HEK293 (cell line): ENCODE data around the gene KCNT1.

ENCODE experiments used
- CTCF ChIP-seq: fragments of 450-650 bp; formaldehyde crosslinking; IDR thresholded peaks from 2 replicates; pipeline ENCODE4 v1.5.1; 2016; ENCODE audit warnings: missing biosample characterization, missing genetic modification characterization
- PATZ1 ChIP-seq: fragments of 450-650 bp; formaldehyde crosslinking; IDR thresholded peaks from 2 replicates; pipeline ENCODE4 v1.5.1; 2016; ENCODE audit warnings: missing biosample characterization, missing genetic modification characterization
- PRDM1 ChIP-seq: fragments of 450-650 bp; formaldehyde crosslinking; IDR thresholded peaks from 2 replicates; pipeline ENCODE4; 2016; ENCODE audit warnings: missing biosample characterization, missing genetic modification characterization
- ZFP41 ChIP-seq: fragments of 450-650 bp; formaldehyde crosslinking; IDR thresholded peaks from 2 replicates; pipeline ENCODE4 v1.5.1; 2016; ENCODE audit warnings: missing biosample characterization, missing genetic modification characterization, borderline replicate concordance
- ZNF133 ChIP-seq: fragments of 450-650 bp; formaldehyde crosslinking; IDR thresholded peaks from 2 replicates; pipeline ENCODE4 v1.5.1; 2016; ENCODE audit warnings: missing biosample characterization, missing genetic modification characterization
- ZNF350 ChIP-seq: fragments of 450-650 bp; formaldehyde crosslinking; IDR thresholded peaks from 2 replicates; pipeline ENCODE4 v1.5.0; 2017; ENCODE audit warnings: missing biosample characterization, mild to moderate bottlenecking, missing genetic modification characterization
- ZNF530 ChIP-seq: fragments of 450-650 bp; formaldehyde crosslinking; IDR thresholded peaks from 2 replicates; pipeline ENCODE4 v1.5.1; 2016; ENCODE audit warnings: low read depth, missing biosample characterization, missing genetic modification characterization
- ZNF544 ChIP-seq: fragments of 450-650 bp; formaldehyde crosslinking; IDR thresholded peaks from 2 replicates; pipeline ENCODE4 v1.5.0; 2017; ENCODE audit warnings: missing biosample characterization, missing genetic modification characterization
- ZNF777 ChIP-seq: fragments of 450-650 bp; formaldehyde crosslinking; IDR thresholded peaks from 2 replicates; pipeline ENCODE4 v1.5.1; 2017; ENCODE audit warnings: missing biosample characterization, missing genetic modification characterization, borderline replicate concordance

GRCh38 chr9:135780626-135781025 is 78.6 kb downstream of the KCNT1 start:
- TF ChIP-seq CTCF, result no peak
- TF ChIP-seq ZNF544 (tag by site-specific recombination), result no peak
- TF ChIP-seq ZFP41, result no peak
- no peak for TF ChIP-seq ZNF777
- no peak for TF ChIP-seq ZNF350
- no peak for TF ChIP-seq PATZ1 (tag by site-specific recombination)
- no peak for TF ChIP-seq ZNF530 (tag by site-specific recombination)
- TF ChIP-seq PRDM1, result no peak
- TF ChIP-seq ZNF133 (tag by site-specific recombination), result no peak
